Upper lobe of right lung (tissue), 1 donor: ENCODE results near the gene HSPA8. TPM values are rescaled to one million over a fixed set of nuclear protein-coding genes. Genes with fewer than 3 reads are reported as not detected.

ENCODE experiments used
- ATAC-seq: fragments of 200-7000 bp; cut with Tn5 transposase; one replicate; pipeline ENCODE4 v1.9.1; 2020; ENCODE audit warnings: mild to moderate bottlenecking, moderate library complexity
- DNase-seq: peaks from one replicate; pipeline ENCODE4 v3.0.0-alpha.2; 2020
- H3K27ac ChIP-seq: fragments of 200-600 bp; one replicate; pipeline ENCODE4 v1.8.0; 2022
- H3K27me3 ChIP-seq: fragments of 200-600 bp; one replicate; pipeline ENCODE4 v1.8.0; 2022; ENCODE audit warnings: mild to moderate bottlenecking
- H3K36me3 ChIP-seq: fragments of 200-600 bp; one replicate; pipeline ENCODE4 v1.8.0; 2022
- H3K4me1 ChIP-seq: fragments of 200-600 bp; one replicate; pipeline ENCODE4 v1.8.0; 2022
- H3K4me3 ChIP-seq: fragments of 200-600 bp; one replicate; pipeline ENCODE4 v1.8.0; 2022; ENCODE audit warnings: mild to moderate bottlenecking
- H3K9me3 ChIP-seq: fragments of 200-600 bp; one replicate; pipeline ENCODE4 v1.8.0; 2022
- intact Hi-C: fragments of 100-400 bp; cut with DNase I; formaldehyde crosslinking; loops from one replicate; pipeline ENCODE4 v1.11.0; 2022
- total RNA-seq: library from RNA; stranded (reverse); fragmentation: NEBNext Ultra II Directional; extraction: Animal tissue kit (Norgen Biotek cat#: 25700); gene quantifications from one replicate; pipeline ENCODE4 v1.2.1, GENCODE V29; 2021
- TF ChIP-seq, protein P1 (sequence below): fragments of 200-600 bp; IDR thresholded peaks from one replicate; pipeline ENCODE4 v1.8.0; 2022; ENCODE audit warnings: antibody characterized with exemption
- donor health status: DM: no; HTN: yes; CAD: no; lungs with severe emphysema.

The HSPA8 gene
- total RNA-seq, 1 donor from 2014 or later: 840 TPM

DNA sequence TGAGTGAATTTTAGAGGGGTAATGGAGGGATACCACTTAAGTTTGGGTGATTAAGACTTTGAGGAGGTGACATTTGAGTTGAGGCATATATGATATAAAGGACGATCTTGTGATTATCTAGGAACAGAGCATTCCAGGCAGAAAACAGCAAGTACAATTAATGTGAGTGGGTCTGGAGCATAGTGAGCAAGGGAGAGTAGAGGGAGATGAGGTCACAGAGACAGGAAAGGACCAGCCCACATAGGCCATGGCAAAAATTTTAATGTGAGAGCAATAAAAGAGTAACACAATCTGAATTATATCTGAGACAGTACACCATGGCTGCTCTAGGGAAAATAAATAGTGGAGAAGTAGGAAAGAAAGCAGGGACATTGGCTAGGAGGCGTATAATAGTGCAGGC, 14.5 kb upstream of the HSPA8 start:
- H3K4me1 ChIP-seq: no peaks in the 10 kb centered on the region
- TF ChIP-seq, protein P1, sequence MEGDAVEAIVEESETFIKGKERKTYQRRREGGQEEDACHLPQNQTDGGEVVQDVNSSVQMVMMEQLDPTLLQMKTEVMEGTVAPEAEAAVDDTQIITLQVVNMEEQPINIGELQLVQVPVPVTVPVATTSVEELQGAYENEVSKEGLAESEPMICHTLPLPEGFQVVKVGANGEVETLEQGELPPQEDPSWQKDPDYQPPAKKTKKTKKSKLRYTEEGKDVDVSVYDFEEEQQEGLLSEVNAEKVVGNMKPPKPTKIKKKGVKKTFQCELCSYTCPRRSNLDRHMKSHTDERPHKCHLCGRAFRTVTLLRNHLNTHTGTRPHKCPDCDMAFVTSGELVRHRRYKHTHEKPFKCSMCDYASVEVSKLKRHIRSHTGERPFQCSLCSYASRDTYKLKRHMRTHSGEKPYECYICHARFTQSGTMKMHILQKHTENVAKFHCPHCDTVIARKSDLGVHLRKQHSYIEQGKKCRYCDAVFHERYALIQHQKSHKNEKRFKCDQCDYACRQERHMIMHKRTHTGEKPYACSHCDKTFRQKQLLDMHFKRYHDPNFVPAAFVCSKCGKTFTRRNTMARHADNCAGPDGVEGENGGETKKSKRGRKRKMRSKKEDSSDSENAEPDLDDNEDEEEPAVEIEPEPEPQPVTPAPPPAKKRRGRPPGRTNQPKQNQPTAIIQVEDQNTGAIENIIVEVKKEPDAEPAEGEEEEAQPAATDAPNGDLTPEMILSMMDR: no peak
- no peak for ATAC-seq
- no peak overlapping the region for H3K4me3 ChIP-seq
- intact Hi-C loops: no loop called here
- H3K9me3 ChIP-seq: no peaks in the 10 kb centered on the region
- H3K27me3 ChIP-seq: no peaks in the 10 kb centered on the region
- no peak overlapping the region for H3K27ac ChIP-seq
- H3K36me3 ChIP-seq: peaks cover 5% of the 10 kb centered on the region
- no peak for DNase-seq

GRCh38 chr11:123073343-123074057, 11.6 kb upstream of the HSPA8 start:
- TF ChIP-seq, protein P1: no peak
- no peaks in the 10 kb centered on the region for H3K4me1 ChIP-seq
- intact Hi-C loops: no loop called here
- H3K27ac ChIP-seq: no peak overlapping the region
- no peak for DNase-seq
- H3K36me3 ChIP-seq: peaks cover 5% of the 10 kb centered on the region
- H3K4me3 ChIP-seq: no peak overlapping the region
- no peaks in the 10 kb centered on the region for H3K9me3 ChIP-seq
- no peaks in the 10 kb centered on the region for H3K27me3 ChIP-seq
- no peak for ATAC-seq

GRCh38 chr11:123072762-123073161, 10.8 kb upstream of the HSPA8 start:
- no peaks in the 10 kb centered on the region for H3K27me3 ChIP-seq
- DNase-seq (no peak), ATAC-seq (no peak)
- intact Hi-C loops: no loop called here
- H3K4me1 ChIP-seq: no peaks in the 10 kb centered on the region
- TF ChIP-seq, protein P1: no peak
- no peaks in the 10 kb centered on the region for H3K9me3 ChIP-seq
- H3K4me3 ChIP-seq: no peak overlapping the region
- no peak overlapping the region for H3K27ac ChIP-seq
- peaks cover 5% of the 10 kb centered on the region for H3K36me3 ChIP-seq

DNA sequence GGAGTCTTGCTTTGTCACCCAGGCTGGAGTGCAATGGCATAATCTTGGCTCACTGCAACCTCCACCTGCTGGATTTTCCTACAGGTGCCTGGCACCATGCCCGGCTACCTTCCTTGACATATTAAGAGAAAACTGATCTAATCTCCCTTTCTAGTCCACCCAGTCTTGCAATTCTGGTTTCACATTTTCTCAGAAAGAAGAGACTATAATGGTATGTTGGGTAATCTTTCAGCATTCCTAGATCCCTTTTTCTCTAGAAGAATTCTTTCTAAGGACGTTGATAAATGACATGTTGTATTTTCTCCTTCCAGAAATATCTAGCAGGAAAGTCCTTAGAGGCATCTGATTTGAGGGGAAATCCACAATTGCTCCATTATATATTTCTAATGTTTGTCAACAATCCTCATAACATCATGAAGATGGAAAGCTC, 10.4 kb upstream of the HSPA8 start:
- peaks cover 5% of the 10 kb centered on the region for H3K36me3 ChIP-seq
- no peak for ATAC-seq
- H3K4me1 ChIP-seq: no peaks in the 10 kb centered on the region
- TF ChIP-seq, protein P1: no peak
- no peaks in the 10 kb centered on the region for H3K27me3 ChIP-seq
- no peak overlapping the region for H3K4me3 ChIP-seq
- intact Hi-C loops: no loop called here
- DNase-seq: no peak
- no peak overlapping the region for H3K27ac ChIP-seq
- no peaks in the 10 kb centered on the region for H3K9me3 ChIP-seq

GRCh38 chr11:123069908-123070821, 8.2 kb upstream of the HSPA8 start:
- TF ChIP-seq, protein P1: no peak
- intact Hi-C loops: no loop called here
- Histone ChIP-seq H3K4me1 (no peaks in the 10 kb centered on the region), H3K4me3 (peak overlapping the region; percentile 23), H3K27ac (peak overlapping the region; percentile 55), H3K27me3 (no peaks in the 10 kb centered on the region), H3K36me3 (peaks cover 5% of the 10 kb centered on the region), H3K9me3 (no peaks in the 10 kb centered on the region)
- DNase-seq (no peak), ATAC-seq (peak; percentile 45)
